ENCODE results near the gene PIMREG. TPM values are rescaled to one million over a fixed set of nuclear protein-coding genes. Genes with fewer than 3 reads are reported as not detected.

PIMREG gene
- polyA plus RNA-seq, 3 donors from 2014 or later, result 1.4 to 1.6 (median 1.5) TPM

DNA sequence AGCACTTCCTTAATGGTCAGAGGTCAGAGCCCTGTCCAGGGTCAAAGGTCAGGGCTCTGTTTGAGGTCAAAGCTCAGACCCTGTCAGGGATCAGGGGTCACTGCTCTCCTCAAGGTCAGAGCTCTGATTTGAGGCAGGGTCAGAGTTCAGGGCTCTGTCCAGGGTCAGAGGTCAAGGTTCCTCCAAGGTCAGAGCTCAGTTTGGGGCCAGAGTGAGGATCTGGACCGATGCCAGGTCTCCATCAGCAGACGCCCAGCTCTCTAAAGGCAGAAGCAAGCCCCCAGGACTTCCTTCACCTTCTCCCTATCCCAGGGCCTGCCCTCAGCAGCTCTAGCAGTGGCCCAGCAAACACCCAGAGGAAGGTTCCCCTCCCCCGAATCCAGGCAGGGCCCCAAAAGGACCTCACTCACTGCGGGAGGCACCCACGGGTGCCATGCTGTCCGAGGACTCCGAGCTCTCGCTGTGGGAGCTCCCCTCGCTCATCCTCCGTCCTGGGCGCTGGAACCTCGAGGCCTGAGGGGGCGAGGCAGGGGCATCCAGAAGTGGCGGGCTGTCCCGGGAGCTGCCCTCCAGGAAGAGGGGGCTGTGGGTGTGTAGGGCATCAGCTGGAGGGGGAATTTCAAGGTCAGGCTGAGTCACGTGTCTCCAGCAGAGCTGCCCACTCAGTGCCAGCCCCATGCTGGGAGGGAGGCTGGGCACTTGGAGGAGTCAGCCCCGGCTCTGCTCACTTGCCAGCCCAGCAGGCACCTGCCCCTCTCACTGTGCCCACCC, 26.7 kb downstream of the PIMREG start:
- no peaks in the 10 kb centered on the region for H3K9me3 Mint-ChIP-seq

DNA sequence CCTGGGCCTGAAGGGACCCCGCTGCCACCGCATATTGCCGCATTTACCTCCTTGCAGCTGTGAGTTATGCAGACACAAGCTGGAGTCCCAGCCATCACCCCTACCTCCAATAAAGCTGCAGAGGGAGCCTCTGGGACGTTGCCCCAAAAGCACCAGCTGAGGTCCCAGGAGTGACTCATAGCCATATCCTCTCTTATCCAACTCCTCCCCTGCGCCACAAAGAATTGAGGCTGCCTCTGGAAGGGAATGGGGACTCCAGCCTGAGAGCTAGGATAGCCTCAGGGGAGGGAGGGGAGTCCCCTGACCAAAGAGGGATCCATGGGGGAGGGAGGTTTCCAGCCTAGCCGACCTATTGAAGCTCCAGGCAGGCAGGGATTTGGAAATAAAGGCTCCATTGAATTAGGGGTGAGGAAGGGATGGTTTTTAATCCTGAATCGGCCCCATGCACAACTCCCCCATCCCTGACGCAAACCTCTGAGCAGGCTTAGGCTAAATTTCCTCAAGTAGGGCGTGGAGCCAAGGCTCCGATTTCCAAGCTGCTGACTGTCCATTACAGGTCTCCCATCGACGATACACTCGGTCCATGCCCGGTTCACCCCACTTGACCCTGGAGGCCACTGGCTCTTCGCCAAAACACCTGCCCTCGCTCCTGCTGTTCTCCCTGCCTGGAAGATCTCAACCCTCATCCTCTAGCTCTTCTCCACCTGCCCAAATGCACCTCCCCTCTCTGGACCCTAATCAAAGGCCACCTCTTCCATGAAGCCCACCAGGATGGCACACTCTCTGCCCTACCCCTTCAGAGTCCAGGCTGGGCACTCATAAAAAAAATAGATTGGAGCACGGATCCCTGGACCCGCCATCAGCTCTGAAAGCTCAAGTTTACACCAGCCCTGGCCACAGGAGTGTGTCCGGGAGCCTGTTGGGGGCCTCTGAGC, 27.5 kb downstream of the PIMREG start:
- peaks cover 2 to 3% (median 3%) of the 10 kb centered on the region in 3 donors for H3K27me3 Mint-ChIP-seq (ENCODE audit: low read depth in 3 of 3)
- H3K4me3 Mint-ChIP-seq, result no peak overlapping the region
- no peaks in the 10 kb centered on the region for H3K9me3 Mint-ChIP-seq

More for the DNA sequence above, 26.7 kb downstream of the PIMREG start:
- Mint-ChIP-seq H3K36me3 (no peaks in the 10 kb centered on the region), H3K27ac (no peak overlapping the region), H3K4me1 (no peaks in the 10 kb centered on the region), H3K4me3 (no peak overlapping the region), H3K27me3 (ENCODE audit: low read depth in 3 of 3) (peaks cover 3 to 6% (median 4%) of the 10 kb centered on the region in 3 donors)
- no peak for DNase-seq

DNA sequence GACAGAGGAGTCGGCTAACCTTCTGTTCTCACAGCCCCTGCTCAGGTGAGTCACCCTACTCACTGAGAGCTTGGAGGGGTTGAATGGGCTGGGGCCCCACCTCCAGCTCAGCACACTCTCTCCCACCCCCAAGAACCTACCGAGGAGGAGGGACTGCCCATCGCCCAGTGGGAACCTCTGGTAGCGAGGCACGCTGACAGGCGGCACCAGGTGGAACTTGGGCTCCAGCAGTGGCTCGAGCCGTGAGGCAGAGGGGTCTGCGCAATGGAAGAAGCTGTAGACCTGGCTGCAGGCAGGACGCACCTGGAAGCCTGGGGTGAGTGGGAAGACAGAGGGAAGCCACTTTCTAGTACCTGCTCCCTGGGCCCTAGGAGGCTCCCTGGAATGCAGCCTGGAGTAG, 28.3 kb downstream of the PIMREG start:
- no peaks in the 10 kb centered on the region for H3K9me3 Mint-ChIP-seq
- H3K27ac Mint-ChIP-seq, result no peak overlapping the region
- peaks cover 2 to 3% (median 3%) of the 10 kb centered on the region in 3 donors for H3K27me3 Mint-ChIP-seq (ENCODE audit: low read depth in 3 of 3)
- H3K4me3 Mint-ChIP-seq, result no peak overlapping the region
- H3K36me3 Mint-ChIP-seq, result no peaks in the 10 kb centered on the region
- no peak for DNase-seq
- H3K4me1 Mint-ChIP-seq, result no peaks in the 10 kb centered on the region

More for the DNA sequence above, 27.5 kb downstream of the PIMREG start:
- no peak overlapping the region for H3K27ac Mint-ChIP-seq
- DNase-seq, result no peak
- no peaks in the 10 kb centered on the region for H3K4me1 Mint-ChIP-seq
- H3K36me3 Mint-ChIP-seq, result no peaks in the 10 kb centered on the region

DNA sequence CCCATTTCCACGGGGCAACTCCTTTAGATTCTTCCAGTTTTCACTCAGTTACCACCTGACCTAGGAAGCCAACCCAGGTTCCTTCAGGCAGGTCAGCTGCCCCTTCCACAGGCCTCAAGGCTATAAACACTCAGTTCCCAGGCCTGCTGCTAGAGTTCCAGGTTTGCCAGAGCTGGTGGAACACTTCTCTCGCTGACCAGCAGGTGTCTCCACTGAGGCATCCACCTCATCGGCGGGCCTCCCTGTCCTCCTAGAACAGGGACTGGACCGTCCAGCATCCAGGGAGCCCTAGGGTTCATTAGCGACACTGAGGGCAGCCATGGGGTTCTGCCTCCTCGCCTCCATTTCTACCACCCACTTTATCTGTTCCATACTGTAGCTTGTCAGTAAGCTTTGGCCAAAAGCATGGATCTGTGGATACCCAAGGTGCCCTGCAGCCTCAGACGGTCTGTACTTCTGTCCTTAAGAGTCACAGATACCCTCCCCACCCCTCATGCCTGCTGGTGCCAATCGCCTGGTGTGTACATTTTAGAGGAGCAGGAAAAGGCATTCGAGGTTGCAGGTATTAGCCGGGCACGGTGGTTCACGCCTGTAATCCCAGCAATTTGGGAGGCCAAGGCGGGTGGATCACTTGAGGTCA, 29.0 kb downstream of the PIMREG start:
- Mint-ChIP-seq H3K27me3 (ENCODE audit: low read depth in 3 of 3) (peaks cover 2 to 3% (median 3%) of the 10 kb centered on the region in 3 donors), H3K36me3 (no peaks in the 10 kb centered on the region), H3K9me3 (no peaks in the 10 kb centered on the region), H3K27ac (no peak overlapping the region), H3K4me1 (no peaks in the 10 kb centered on the region), H3K4me3 (no peak overlapping the region)
- peak; percentile 38 to 51 (median 43) for DNase-seq

- Mint-ChIP-seq H3K36me3 (no peaks in the 10 kb centered on the region), H3K27me3 (ENCODE audit: low read depth in 3 of 3) (peaks cover 0 to 3% (median 2%) of the 10 kb centered on the region in 3 donors), H3K9me3 (no peaks in the 10 kb centered on the region), H3K27ac (no peak overlapping the region), H3K4me3 (no peak overlapping the region), H3K4me1 (no peaks in the 10 kb centered on the region)
- no peak for DNase-seq
Observed at GRCh38 chr17:6474376-6474775, 30.1 kb downstream of the PIMREG start.

- Mint-ChIP-seq H3K27me3 (ENCODE audit: low read depth in 3 of 3) (peaks cover 0 to 3% (median 2%) of the 10 kb centered on the region in 3 donors), H3K27ac (no peak overlapping the region), H3K4me3 (no peak overlapping the region), H3K9me3 (no peaks in the 10 kb centered on the region), H3K4me1 (no peaks in the 10 kb centered on the region), H3K36me3 (no peaks in the 10 kb centered on the region)
- DNase-seq, result no peak
Observed at GRCh38 chr17:6474906-6475305, 30.7 kb downstream of the PIMREG start.

DNA sequence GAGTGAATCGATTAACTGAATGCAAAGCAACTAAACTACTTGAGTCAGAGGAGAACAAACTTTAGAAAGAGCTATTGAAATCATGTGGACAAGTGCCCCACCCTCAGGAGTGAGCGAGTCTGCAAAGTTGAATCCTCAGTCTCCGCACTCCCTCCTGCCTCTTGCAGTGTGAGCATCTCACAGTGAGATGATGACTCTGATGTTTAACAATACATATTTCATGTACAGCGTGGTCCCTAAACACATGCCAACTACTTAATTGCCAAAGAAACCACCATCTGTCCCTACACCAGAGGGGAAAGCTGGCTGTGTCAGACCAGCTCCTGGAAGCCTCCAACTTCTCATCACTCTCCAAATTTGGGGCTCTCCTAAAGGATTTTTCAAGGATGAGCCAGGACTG, 31.2 kb downstream of the PIMREG start:
- H3K27ac Mint-ChIP-seq, result no peak overlapping the region
- H3K4me3 Mint-ChIP-seq, result no peak overlapping the region
- H3K36me3 Mint-ChIP-seq, result no peaks in the 10 kb centered on the region
- no peak for DNase-seq
- H3K9me3 Mint-ChIP-seq, result no peaks in the 10 kb centered on the region
- H3K4me1 Mint-ChIP-seq, result no peaks in the 10 kb centered on the region
- peaks cover 0 to 3% (median 2%) of the 10 kb centered on the region in 3 donors for H3K27me3 Mint-ChIP-seq (ENCODE audit: low read depth in 3 of 3)

GRCh38 chr17:6476076-6476809, 32.0 kb downstream of the PIMREG start:
- no peak overlapping the region for H3K27ac Mint-ChIP-seq

DNA sequence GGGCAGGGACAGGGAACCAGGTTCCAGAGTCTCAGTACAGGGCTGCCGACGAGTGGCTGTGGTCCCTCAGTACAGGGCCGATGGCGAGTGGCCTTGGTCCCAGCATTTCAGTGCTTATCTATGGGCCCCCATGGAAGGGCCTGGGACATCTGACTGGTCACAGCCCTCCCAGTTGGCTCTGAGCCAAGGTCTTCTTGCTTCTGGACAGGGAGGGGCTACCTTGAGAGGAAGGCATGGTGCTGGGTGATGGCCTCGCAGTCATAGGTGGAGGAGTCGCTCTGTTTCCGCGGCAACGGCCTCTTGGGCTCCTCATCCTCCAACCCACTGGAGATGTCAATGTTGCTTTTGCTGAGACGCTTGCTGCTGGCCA, 32.5 kb downstream of the PIMREG start:
- H3K4me3 Mint-ChIP-seq, result no peak overlapping the region
- peaks cover 0 to 3% (median 2%) of the 10 kb centered on the region in 3 donors for H3K27me3 Mint-ChIP-seq (ENCODE audit: low read depth in 3 of 3)
- DNase-seq, result no peak
- no peak overlapping the region for H3K27ac Mint-ChIP-seq
- no peaks in the 10 kb centered on the region for H3K4me1 Mint-ChIP-seq
- no peaks in the 10 kb centered on the region for H3K36me3 Mint-ChIP-seq
- H3K9me3 Mint-ChIP-seq, result no peaks in the 10 kb centered on the region

More at GRCh38 chr17:6476076-6476809, 32.0 kb downstream of the PIMREG start:
- no peak for DNase-seq
- no peak overlapping the region for H3K4me3 Mint-ChIP-seq
- H3K36me3 Mint-ChIP-seq, result no peaks in the 10 kb centered on the region
- no peaks in the 10 kb centered on the region for H3K4me1 Mint-ChIP-seq
- H3K27me3 Mint-ChIP-seq (ENCODE audit: low read depth in 3 of 3), result peaks cover 0 to 3% (median 2%) of the 10 kb centered on the region in 3 donors
- no peaks in the 10 kb centered on the region for H3K9me3 Mint-ChIP-seq

GRCh38 chr17:6477831-6478383, 33.7 kb downstream of the PIMREG start:
- H3K9me3 Mint-ChIP-seq, result no peaks in the 10 kb centered on the region
- H3K36me3 Mint-ChIP-seq, result no peaks in the 10 kb centered on the region
- H3K27me3 Mint-ChIP-seq (ENCODE audit: low read depth in 3 of 3), result peaks cover 0 to 3% (median 0%) of the 10 kb centered on the region in 3 donors
- no peak for DNase-seq
- no peak overlapping the region for H3K4me3 Mint-ChIP-seq
- no peaks in the 10 kb centered on the region for H3K4me1 Mint-ChIP-seq
- H3K27ac Mint-ChIP-seq, result no peak overlapping the region

DNA sequence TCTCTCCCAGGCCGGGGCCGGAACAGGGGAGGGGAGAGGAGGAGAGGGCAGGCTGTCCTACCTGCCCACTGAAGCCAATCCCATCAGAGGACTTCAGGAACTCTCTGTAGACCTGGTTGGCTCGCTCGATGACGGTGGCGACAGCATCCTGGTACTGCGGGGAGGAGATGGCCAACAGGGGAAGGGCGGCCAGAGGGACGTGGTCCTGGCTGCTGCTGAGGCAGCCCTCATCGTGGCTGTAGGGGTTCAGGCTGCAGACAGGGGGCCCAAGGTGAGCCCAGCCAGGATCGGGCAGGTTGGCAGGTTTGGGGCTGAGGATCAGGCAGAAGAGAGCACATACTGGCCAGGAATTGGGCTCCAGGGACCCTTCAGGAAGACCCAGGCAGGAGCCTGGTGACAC, 34.2 kb downstream of the PIMREG start:
- DNase-seq, result no peak
- Mint-ChIP-seq H3K27ac (no peak overlapping the region), H3K36me3 (no peaks in the 10 kb centered on the region), H3K9me3 (no peaks in the 10 kb centered on the region), H3K4me1 (no peaks in the 10 kb centered on the region), H3K27me3 (ENCODE audit: low read depth in 3 of 3) (peaks cover 0 to under 1% (median 0%) of the 10 kb centered on the region in 3 donors), H3K4me3 (no peak overlapping the region)

GRCh38 chr17:6479622-6480302, 35.5 kb downstream of the PIMREG start:
- H3K27me3 Mint-ChIP-seq (ENCODE audit: low read depth in 3 of 3), result peaks cover 0 to 6% (median 0%) of the 10 kb centered on the region in 3 donors

More at GRCh38 chr17:6479622-6480302, 35.5 kb downstream of the PIMREG start:
- Mint-ChIP-seq H3K4me1 (no peaks in the 10 kb centered on the region), H3K9me3 (no peaks in the 10 kb centered on the region), H3K4me3 (no peak overlapping the region), H3K27ac (no peak overlapping the region), H3K36me3 (no peaks in the 10 kb centered on the region)
- no peak for DNase-seq
